Neural progenitor cell (in vitro differentiated cells): Measurements from ENCODE around the gene CBX1. TPM values are rescaled to one million over a fixed set of nuclear protein-coding genes. Genes with fewer than 3 reads are reported as not detected.
A peak's percentile ranks its signal among the peaks of the same experiment; 100 is the strongest.

Source experiments
- DNase-seq: peaks from one replicate; pipeline ENCODE4 v3.0.0-alpha.2; 2016; ENCODE audit warnings: low spot score
- H2AFZ ChIP-seq: fragments of 200-600 bp; sonication (generic); replicated peaks from 2 replicates; pipeline ENCODE4 v1.6.1; 2016; ENCODE audit warnings: antibody characterized with exemption
- H3F3A ChIP-seq: fragments of 200-600 bp; sonication (generic); 2 replicates; pipeline ENCODE4 v1.6.1; 2016; ENCODE audit warnings: antibody characterized with exemption, low read depth
- H3K27ac ChIP-seq: fragments of 200-600 bp; sonication (generic); 2 replicates; pipeline ENCODE4 v1.5.1; 2016; ENCODE audit warnings: mild to moderate bottlenecking
- H3K27me3 ChIP-seq: fragments of 200-600 bp; sonication (generic); 2 replicates; pipeline ENCODE4 v1.6.1; 2016; ENCODE audit warnings: mild to moderate bottlenecking, moderate library complexity
- H3K36me3 ChIP-seq: fragments of 200-600 bp; sonication (generic); 2 replicates; pipeline ENCODE4 v1.5.1; 2016
- H3K4me1 ChIP-seq: fragments of 200-600 bp; sonication (generic); 2 replicates; pipeline ENCODE4 v1.6.1; 2016; ENCODE audit warnings: mixed run types
- H3K4me2 ChIP-seq: fragments of 200-600 bp; sonication (generic); 2 replicates; pipeline ENCODE4 v1.6.1; 2016
- H3K4me3 ChIP-seq: fragments of 200-600 bp; sonication (generic); 2 replicates; pipeline ENCODE4 v1.5.1; 2016
- H3K79me2 ChIP-seq: fragments of 200-600 bp; sonication (generic); 2 replicates; pipeline ENCODE4 v1.6.1; 2016; ENCODE audit warnings: low read depth
- H3K9ac ChIP-seq: fragments of 200-600 bp; sonication (generic); 2 replicates; pipeline ENCODE4 v1.6.1; 2016
- H3K9me3 ChIP-seq: fragments of 200-600 bp; sonication (generic); 2 replicates; pipeline ENCODE4 v1.5.1; 2016; ENCODE audit warnings: low read depth
- H4K20me1 ChIP-seq: fragments of 200-600 bp; sonication (generic); 2 replicates; pipeline ENCODE4 v1.6.1; 2016; ENCODE audit warnings: low read depth
- H3K27ac Mint-ChIP-seq: 3 replicates; pipeline ENCODE4 v1.8.0; 2021; ENCODE audit warnings: mixed read lengths
- H3K27me3 Mint-ChIP-seq: 2 replicates; pipeline ENCODE4 v1.8.0; 2022; ENCODE audit warnings: low read depth, mild to moderate bottlenecking, inconsistent platforms, moderate library complexity, mixed read lengths; ENCODE audit not compliant: insufficient read depth
- H3K36me3 Mint-ChIP-seq: 3 replicates; pipeline ENCODE4 v1.8.0; 2021; ENCODE audit warnings: mixed read lengths
- H3K4me1 Mint-ChIP-seq: 3 replicates; pipeline ENCODE4 v1.8.0; 2021; ENCODE audit warnings: mixed read lengths
- H3K4me3 Mint-ChIP-seq: 3 replicates; pipeline ENCODE4 v1.8.0; 2021; ENCODE audit warnings: mild to moderate bottlenecking, moderate library complexity, mixed read lengths
- H3K9me3 Mint-ChIP-seq: 3 replicates; pipeline ENCODE4 v1.8.0; 2020; ENCODE audit warnings: mixed read lengths
- CTCF ChIP-seq: fragments of 200-600 bp; sonication (generic); IDR thresholded peaks from 2 replicates; pipeline ENCODE4 v1.5.1; 2017; ENCODE audit warnings: antibody characterized with exemption, mild to moderate bottlenecking
- EZH2 ChIP-seq: fragments of 200-600 bp; sonication (generic); IDR thresholded peaks from 2 replicates; pipeline ENCODE4 v1.6.1; 2017; ENCODE audit warnings: antibody characterized with exemption, mild to moderate bottlenecking, moderate library complexity
- EZH2phosphoT487 ChIP-seq: fragments of 200-600 bp; sonication (generic); IDR thresholded peaks from 2 replicates; pipeline ENCODE4 v1.6.1; 2017; ENCODE audit warnings: antibody characterized with exemption
- total RNA-seq: library from RNA; depleted of rRNA; stranded (reverse); fragments of >200 nt; gene quantifications from 2 replicates; pipeline ENCODE4 v1.2.3, GENCODE V29; 2015; ENCODE audit warnings: low replicate concordance

CBX1 gene
- total RNA-seq, 1 donor from 2014 or later = 208 TPM

GRCh38 chr17:48053758-48054237, 47.5 kb downstream of the CBX1 start:
- Histone ChIP-seq H3K36me3 (no peaks in the 10 kb centered on the region), H3K79me2 (peaks cover 84% of the 10 kb centered on the region), H3K27me3 (no peaks in the 10 kb centered on the region), H2AFZ (no peak overlapping the region), H4K20me1 (peaks cover 90% of the 10 kb centered on the region), H3K9ac (peak overlapping the region; percentile 7), H3K27ac (peak overlapping the region; percentile 79), H3K4me1 (peaks cover 43% of the 10 kb centered on the region), H3F3A (peaks cover 53% of the 10 kb centered on the region), H3K4me2 (peak overlapping the region; percentile 94), H3K9me3 (no peaks in the 10 kb centered on the region), H3K4me3 (peak overlapping the region; percentile 30)
- Mint-ChIP-seq H3K4me1 (peaks cover 71% of the 10 kb centered on the region), H3K4me3 (peak overlapping the region; percentile 81), H3K27ac (peak overlapping the region; percentile 79), H3K27me3 (peaks cover 12% of the 10 kb centered on the region), H3K36me3 (peaks cover 32% of the 10 kb centered on the region), H3K9me3 (no peaks in the 10 kb centered on the region)
- peak; percentile 23 for DNase-seq
- no peak for TF ChIP-seq EZH2phosphoT487
- no peak for TF ChIP-seq EZH2
- TF ChIP-seq CTCF = no peak

GRCh38 chr17:48052956-48053757, 48.1 kb downstream of the CBX1 start:
- peak overlapping the region; percentile 81 for H3K4me3 Mint-ChIP-seq
- Histone ChIP-seq H3K9ac (peak overlapping the region; percentile 7), H3K79me2 (peaks cover 89% of the 10 kb centered on the region), H3F3A (peaks cover 55% of the 10 kb centered on the region), H3K4me2 (peak overlapping the region; percentile 94), H3K36me3 (no peaks in the 10 kb centered on the region), H2AFZ (no peak overlapping the region), H3K27me3 (no peaks in the 10 kb centered on the region), H3K4me3 (no peak overlapping the region), H3K9me3 (no peaks in the 10 kb centered on the region), H4K20me1 (peaks cover 86% of the 10 kb centered on the region), H3K4me1 (peaks cover 43% of the 10 kb centered on the region), H3K27ac (peak overlapping the region; percentile 79)
- peaks cover 26% of the 10 kb centered on the region for H3K36me3 Mint-ChIP-seq
- TF ChIP-seq EZH2phosphoT487 = no peak
- TF ChIP-seq CTCF = no peak
- no peak for TF ChIP-seq EZH2
- no peaks in the 10 kb centered on the region for H3K9me3 Mint-ChIP-seq
- H3K27me3 Mint-ChIP-seq = peaks cover 12% of the 10 kb centered on the region
- peaks cover 73% of the 10 kb centered on the region for H3K4me1 Mint-ChIP-seq
- peak overlapping the region; percentile 88 for H3K27ac Mint-ChIP-seq
- DNase-seq = no peak

GRCh38 chr17:48051706-48052486, 49.4 kb downstream of the CBX1 start:
- H3F3A ChIP-seq = peaks cover 55% of the 10 kb centered on the region
- no peaks in the 10 kb centered on the region for H3K9me3 Mint-ChIP-seq
- H3K27ac ChIP-seq = peak overlapping the region; percentile 19
- peaks cover 43% of the 10 kb centered on the region for H3K4me1 ChIP-seq
- peak overlapping the region; percentile 79 for H3K4me3 Mint-ChIP-seq
- peak; percentile 28 for DNase-seq
- no peaks in the 10 kb centered on the region for H3K36me3 ChIP-seq
- no peak overlapping the region for H2AFZ ChIP-seq
- H4K20me1 ChIP-seq = peaks cover 80% of the 10 kb centered on the region
- TF ChIP-seq EZH2 (no peak), CTCF (no peak), EZH2phosphoT487 (no peak)
- peaks cover 75% of the 10 kb centered on the region for H3K4me1 Mint-ChIP-seq
- H3K9ac ChIP-seq = no peak overlapping the region
- peak overlapping the region; percentile 86 for H3K27ac Mint-ChIP-seq
- H3K4me2 ChIP-seq = peak overlapping the region; percentile 27
- H3K9me3 ChIP-seq = no peaks in the 10 kb centered on the region
- H3K79me2 ChIP-seq = peaks cover 89% of the 10 kb centered on the region
- peaks cover 12% of the 10 kb centered on the region for H3K27me3 Mint-ChIP-seq
- no peaks in the 10 kb centered on the region for H3K27me3 ChIP-seq
- peaks cover 22% of the 10 kb centered on the region for H3K36me3 Mint-ChIP-seq
- H3K4me3 ChIP-seq = no peak overlapping the region
